ENCODE measurements around the gene APOO. TPM values are rescaled to one million over a fixed set of nuclear protein-coding genes. Genes with fewer than 3 reads are reported as not detected.

Gene APOO
- total RNA-seq, 1 experiment from 2014 or later: 23.4 TPM

DNA sequence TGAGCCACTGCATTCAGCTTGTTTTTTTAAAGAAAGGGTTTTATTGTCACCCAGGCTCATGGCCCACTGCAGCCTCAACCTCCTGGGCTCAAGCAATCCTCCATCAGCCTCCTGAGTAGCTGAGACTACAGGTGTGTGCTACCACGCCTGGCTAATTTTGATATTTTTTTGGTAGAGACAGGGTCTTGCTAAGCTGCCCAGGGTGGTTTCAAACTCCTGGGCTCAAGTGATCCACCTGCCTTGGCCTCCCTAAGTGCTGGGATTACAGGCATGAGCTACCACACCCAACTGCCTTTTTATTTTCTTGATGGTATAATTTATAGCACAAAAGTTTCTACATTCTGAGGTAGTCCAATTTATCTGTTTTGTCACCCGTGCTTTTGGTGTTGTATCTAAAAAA, 85.9 kb downstream of the APOO start:
- DNase-seq: no peak
- no peaks in the 10 kb centered on the region for H3K9me3 Mint-ChIP-seq (ENCODE audit: unreplicated experiment)
- Histone ChIP-seq H3K4me1 (peaks cover 16% of the 10 kb centered on the region), H3K36me3 (ENCODE audit: control insufficient read depth, insufficient read depth, low read length) (no peaks in the 10 kb centered on the region), H3K4me3 (ENCODE audit: low read depth, low read length) (no peak overlapping the region), H3K9me3 (no peaks in the 10 kb centered on the region), H3K27me3 (replicated peaks; ENCODE audit: control insufficient read depth, insufficient read depth, low read length) (no peaks in the 10 kb centered on the region)
- peak overlapping the region; percentile 75 for H3K27ac Mint-ChIP-seq (ENCODE audit: unreplicated experiment)
- peaks cover 16% of the 10 kb centered on the region for H3K4me1 Mint-ChIP-seq (ENCODE audit: low read depth, unreplicated experiment)
- no peaks in the 10 kb centered on the region for H3K36me3 Mint-ChIP-seq (ENCODE audit: insufficient read depth, unreplicated experiment)
- H3K27me3 Mint-ChIP-seq (ENCODE audit: insufficient read depth, unreplicated experiment): no peaks in the 10 kb centered on the region
- TF ChIP-seq, protein P1, sequence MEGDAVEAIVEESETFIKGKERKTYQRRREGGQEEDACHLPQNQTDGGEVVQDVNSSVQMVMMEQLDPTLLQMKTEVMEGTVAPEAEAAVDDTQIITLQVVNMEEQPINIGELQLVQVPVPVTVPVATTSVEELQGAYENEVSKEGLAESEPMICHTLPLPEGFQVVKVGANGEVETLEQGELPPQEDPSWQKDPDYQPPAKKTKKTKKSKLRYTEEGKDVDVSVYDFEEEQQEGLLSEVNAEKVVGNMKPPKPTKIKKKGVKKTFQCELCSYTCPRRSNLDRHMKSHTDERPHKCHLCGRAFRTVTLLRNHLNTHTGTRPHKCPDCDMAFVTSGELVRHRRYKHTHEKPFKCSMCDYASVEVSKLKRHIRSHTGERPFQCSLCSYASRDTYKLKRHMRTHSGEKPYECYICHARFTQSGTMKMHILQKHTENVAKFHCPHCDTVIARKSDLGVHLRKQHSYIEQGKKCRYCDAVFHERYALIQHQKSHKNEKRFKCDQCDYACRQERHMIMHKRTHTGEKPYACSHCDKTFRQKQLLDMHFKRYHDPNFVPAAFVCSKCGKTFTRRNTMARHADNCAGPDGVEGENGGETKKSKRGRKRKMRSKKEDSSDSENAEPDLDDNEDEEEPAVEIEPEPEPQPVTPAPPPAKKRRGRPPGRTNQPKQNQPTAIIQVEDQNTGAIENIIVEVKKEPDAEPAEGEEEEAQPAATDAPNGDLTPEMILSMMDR (IDR thresholded peaks at IDR 0.05; ENCODE audit: insufficient read depth in 1 of 2, low read depth in 1 of 2, low read length in 1 of 2, severe bottlenecking in 1 of 2, unreplicated experiment in 1 of 2): no peak
- POLR2A ChIA-PET: no interaction called here
- TSS peak; percentile 97 for BruUV-seq (replicated peaks)
- intact Hi-C loops (cut with micrococcal nuclease; ENCODE audit: unreplicated experiment): loop anchor here (1.0 to 2.0 kb wide), 3 partner anchors 15 to 79 kb away; no protein-coding TSS in a partner anchor
- CTCF ChIA-PET: interaction anchor here (1.1 to 1.8 kb wide), 2 partner anchors 15 to 80 kb away, joined by 3 to 6 read pairs; no protein-coding TSS in a partner anchor
- no peak overlapping the region for H3K4me3 Mint-ChIP-seq (ENCODE audit: unreplicated experiment)

DNA sequence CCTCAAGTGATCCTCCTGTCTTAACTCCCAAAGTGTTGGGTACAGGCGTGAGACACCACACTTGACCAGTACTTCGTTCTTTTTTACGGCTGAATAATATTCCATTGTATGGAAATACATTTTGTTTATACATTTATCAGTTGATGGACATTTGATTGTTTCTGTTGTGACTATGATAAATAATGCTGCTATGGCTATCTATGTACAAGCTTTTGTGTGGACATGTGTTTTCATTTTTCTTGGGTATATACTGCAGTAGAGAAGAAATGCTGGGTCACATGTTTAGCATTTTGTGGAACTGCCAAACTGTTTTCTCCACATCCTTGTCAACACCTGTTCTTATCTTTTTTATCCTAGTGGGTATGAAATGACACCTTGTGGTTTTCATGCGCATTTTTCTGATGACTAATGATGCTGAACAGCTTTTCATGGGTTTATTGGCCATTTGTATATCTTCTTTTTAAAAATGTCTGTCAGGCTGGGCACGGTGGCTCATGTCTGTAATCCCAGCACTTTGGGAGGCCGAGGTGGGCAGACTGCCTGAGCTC, 87.4 kb downstream of the APOO start:
- no peaks in the 10 kb centered on the region for H3K36me3 ChIP-seq (ENCODE audit: control insufficient read depth, insufficient read depth, low read length)
- Mint-ChIP-seq H3K9me3 (ENCODE audit: unreplicated experiment) (no peaks in the 10 kb centered on the region), H3K4me3 (ENCODE audit: unreplicated experiment) (no peak overlapping the region), H3K27me3 (ENCODE audit: insufficient read depth, unreplicated experiment) (no peaks in the 10 kb centered on the region), H3K27ac (ENCODE audit: unreplicated experiment) (no peak overlapping the region), H3K4me1 (ENCODE audit: low read depth, unreplicated experiment) (peaks cover 6% of the 10 kb centered on the region), H3K36me3 (ENCODE audit: insufficient read depth, unreplicated experiment) (no peaks in the 10 kb centered on the region)
- DNase-seq: no peak
- CTCF ChIA-PET: interaction anchor here (1.8 kb wide), 1 partner anchor 13 kb away, joined by 6 read pairs; no protein-coding TSS in a partner anchor
- intact Hi-C loops (cut with micrococcal nuclease; ENCODE audit: unreplicated experiment): no loop called here
- no TSS peak for BruUV-seq (replicated peaks)
- POLR2A ChIA-PET: no interaction called here
- H3K9me3 ChIP-seq: no peaks in the 10 kb centered on the region
- no peak overlapping the region for H3K4me3 ChIP-seq (ENCODE audit: low read depth, low read length)
- H3K4me1 ChIP-seq: peaks cover 16% of the 10 kb centered on the region
- TF ChIP-seq, protein P1 (IDR thresholded peaks at IDR 0.05; ENCODE audit: insufficient read depth in 1 of 2, low read depth in 1 of 2, low read length in 1 of 2, severe bottlenecking in 1 of 2, unreplicated experiment in 1 of 2): no peak
- no peaks in the 10 kb centered on the region for H3K27me3 ChIP-seq (replicated peaks; ENCODE audit: control insufficient read depth, insufficient read depth, low read length)

- no TSS peak for BruUV-seq (replicated peaks)
- intact Hi-C loops (cut with micrococcal nuclease; ENCODE audit: unreplicated experiment): no loop called here
- ChIA-PET POLR2A (no interaction called here), CTCF (interaction anchor here (1.8 kb wide), 1 partner anchor 13 kb away, joined by 6 read pairs; no protein-coding TSS in a partner anchor)
- H3K27ac Mint-ChIP-seq (ENCODE audit: unreplicated experiment): no peak overlapping the region
- no peaks in the 10 kb centered on the region for H3K36me3 Mint-ChIP-seq (ENCODE audit: insufficient read depth, unreplicated experiment)
- Histone ChIP-seq H3K9me3 (no peaks in the 10 kb centered on the region), H3K36me3 (ENCODE audit: control insufficient read depth, insufficient read depth, low read length) (no peaks in the 10 kb centered on the region), H3K4me1 (peaks cover 16% of the 10 kb centered on the region), H3K4me3 (ENCODE audit: low read depth, low read length) (no peak overlapping the region), H3K27me3 (replicated peaks; ENCODE audit: control insufficient read depth, insufficient read depth, low read length) (no peaks in the 10 kb centered on the region)
- TF ChIP-seq, protein P1 (IDR thresholded peaks at IDR 0.05; ENCODE audit: insufficient read depth in 1 of 2, low read depth in 1 of 2, low read length in 1 of 2, severe bottlenecking in 1 of 2, unreplicated experiment in 1 of 2): no peak
- peaks cover 6% of the 10 kb centered on the region for H3K4me1 Mint-ChIP-seq (ENCODE audit: low read depth, unreplicated experiment)
- no peaks in the 10 kb centered on the region for H3K9me3 Mint-ChIP-seq (ENCODE audit: unreplicated experiment)
- no peak overlapping the region for H3K4me3 Mint-ChIP-seq (ENCODE audit: unreplicated experiment)
- no peaks in the 10 kb centered on the region for H3K27me3 Mint-ChIP-seq (ENCODE audit: insufficient read depth, unreplicated experiment)
- DNase-seq: no peak
Observed at GRCh38 chrX:23819385-23820234, 88.1 kb downstream of the APOO start.

Measured in Caco-2 (cell line).